ENCODE measurements around the gene MAST2. TPM values are rescaled to one million over a fixed set of nuclear protein-coding genes. Genes with fewer than 3 reads are reported as not detected.

MAST2 gene
- total RNA-seq, 2 experiments from 2014 or later = 25.7 to 27.9 TPM

DNA sequence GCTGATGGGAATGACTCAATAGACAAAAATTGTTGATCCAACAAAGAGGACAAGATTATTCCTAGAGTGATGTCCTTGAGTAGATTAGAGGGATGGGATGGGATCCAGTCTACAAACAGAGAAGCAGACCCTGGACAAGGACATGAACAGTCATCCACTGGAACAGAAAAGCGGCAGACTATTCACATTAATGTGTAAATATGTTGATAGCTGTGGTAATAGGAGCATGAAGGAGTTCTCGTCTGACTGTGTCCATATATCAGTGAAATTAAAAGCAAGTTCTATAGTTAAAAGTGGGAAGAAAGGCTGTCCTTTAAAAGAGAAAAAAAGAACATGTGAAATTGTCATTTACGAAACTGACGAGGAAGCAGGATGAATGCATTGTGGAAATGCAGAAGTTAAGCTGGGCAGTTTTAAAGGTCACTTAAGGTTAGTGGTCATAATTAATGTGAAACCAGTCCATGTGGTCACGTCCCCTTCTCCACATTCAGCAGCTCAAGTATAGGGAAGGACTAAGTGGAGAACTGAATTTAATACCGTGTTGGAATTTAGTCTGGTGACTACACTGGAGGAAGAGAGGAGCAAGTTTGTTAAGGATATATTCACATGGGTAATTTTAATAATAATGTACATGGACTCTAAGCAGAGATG is 266.9 kb downstream of the MAST2 start:
- no peaks in the 10 kb centered on the region for H3K27me3 Mint-ChIP-seq (ENCODE audit: low read depth)
- H3K4me1 Mint-ChIP-seq (ENCODE audit: low read depth) = peaks cover 3% of the 10 kb centered on the region
- ChIA-PET POLR2A (no interaction called here), CTCF (no interaction called here)
- no peak for DNase-seq
- no peak overlapping the region for H3K27ac Mint-ChIP-seq
- H3K36me3 Mint-ChIP-seq (ENCODE audit: low read depth) = peaks cover 3% of the 10 kb centered on the region
- no peak for ATAC-seq
- no peaks in the 10 kb centered on the region for H3K9me3 Mint-ChIP-seq (ENCODE audit: insufficient read depth)
- H3K4me3 Mint-ChIP-seq = no peak overlapping the region

DNA sequence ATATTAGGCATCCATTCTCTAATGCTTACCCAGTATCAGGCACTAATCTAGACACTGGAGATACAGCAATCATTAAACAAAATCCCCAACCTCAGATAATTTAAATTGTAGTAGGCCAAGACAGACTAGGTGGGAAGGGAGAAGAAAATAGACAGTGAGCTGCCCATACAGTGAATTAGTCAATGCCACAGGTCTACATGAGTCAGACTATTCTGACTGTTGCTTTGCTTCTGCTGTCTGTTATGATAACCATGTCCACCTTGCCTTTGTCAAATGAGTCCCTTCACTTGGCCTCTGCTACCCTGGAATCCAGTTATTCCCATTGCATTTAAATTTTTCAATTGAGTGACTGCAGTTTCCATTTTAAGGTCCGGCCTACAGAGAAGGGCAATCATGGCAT is 269.6 kb downstream of the MAST2 start:
- ChIA-PET POLR2A (no interaction called here), CTCF (interaction anchor here (1.0 kb wide), 1 partner anchor 12 kb away, joined by 3 read pairs; no protein-coding TSS in a partner anchor)
- no peak for ATAC-seq
- Mint-ChIP-seq H3K36me3 (ENCODE audit: low read depth) (no peaks in the 10 kb centered on the region), H3K27ac (no peak overlapping the region), H3K4me1 (ENCODE audit: low read depth) (no peaks in the 10 kb centered on the region), H3K4me3 (no peak overlapping the region), H3K9me3 (ENCODE audit: insufficient read depth) (no peaks in the 10 kb centered on the region), H3K27me3 (ENCODE audit: low read depth) (no peaks in the 10 kb centered on the region)
- no peak for DNase-seq

DNA sequence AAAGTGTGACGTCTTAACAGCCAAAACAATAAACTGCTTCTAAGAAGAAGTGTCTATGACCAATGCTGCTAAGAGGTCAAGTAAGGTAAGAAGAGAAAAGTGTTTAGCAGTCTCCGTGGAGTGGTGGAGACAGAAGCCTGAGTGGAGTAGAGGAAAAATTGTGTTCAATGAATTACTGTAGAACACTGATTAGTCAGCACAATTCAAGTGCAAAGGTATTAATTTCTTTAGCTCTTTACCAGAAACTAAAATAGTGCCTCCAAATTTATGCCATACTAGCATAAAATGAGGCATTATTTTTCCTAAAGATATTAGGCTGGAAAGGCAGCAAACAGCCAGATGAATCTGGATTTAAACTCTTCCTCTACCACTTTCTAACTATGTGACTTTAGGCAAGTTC is 272.9 kb downstream of the MAST2 start:
- no peak overlapping the region for H3K27ac Mint-ChIP-seq
- no peak for ATAC-seq
- CTCF ChIA-PET = no interaction called here
- no peaks in the 10 kb centered on the region for H3K36me3 Mint-ChIP-seq (ENCODE audit: low read depth)
- no peaks in the 10 kb centered on the region for H3K9me3 Mint-ChIP-seq (ENCODE audit: insufficient read depth)
- POLR2A ChIA-PET = no interaction called here
- no peak for DNase-seq
- H3K4me3 Mint-ChIP-seq = no peak overlapping the region
- H3K27me3 Mint-ChIP-seq (ENCODE audit: low read depth) = no peaks in the 10 kb centered on the region
- no peaks in the 10 kb centered on the region for H3K4me1 Mint-ChIP-seq (ENCODE audit: low read depth)

DNA sequence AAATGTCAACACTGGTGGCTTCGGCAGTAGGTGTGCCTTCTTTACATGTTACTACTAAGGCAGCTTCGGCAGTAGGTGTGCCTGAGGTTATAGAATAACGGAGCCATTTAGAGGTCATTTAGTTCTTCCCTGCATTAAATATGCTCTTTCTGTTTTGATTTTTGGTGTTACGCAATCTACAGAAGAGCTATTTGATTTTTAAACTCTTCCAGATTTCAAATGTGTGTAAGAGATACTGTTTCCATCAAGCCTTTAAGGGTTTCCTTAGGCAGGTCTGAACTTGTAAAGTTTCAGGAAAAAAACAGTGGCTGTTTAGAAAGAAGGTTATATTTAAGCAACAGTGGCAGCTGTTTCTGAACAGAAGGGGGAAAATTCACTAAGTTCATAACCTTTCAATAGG is 274.2 kb downstream of the MAST2 start:
- Mint-ChIP-seq H3K27ac (no peak overlapping the region), H3K4me1 (ENCODE audit: low read depth) (no peaks in the 10 kb centered on the region), H3K9me3 (ENCODE audit: insufficient read depth) (no peaks in the 10 kb centered on the region), H3K36me3 (ENCODE audit: low read depth) (no peaks in the 10 kb centered on the region), H3K4me3 (no peak overlapping the region), H3K27me3 (ENCODE audit: low read depth) (peaks cover 4% of the 10 kb centered on the region)
- ATAC-seq = no peak
- POLR2A ChIA-PET = no interaction called here
- CTCF ChIA-PET = no interaction called here
- no peak for DNase-seq

DNA sequence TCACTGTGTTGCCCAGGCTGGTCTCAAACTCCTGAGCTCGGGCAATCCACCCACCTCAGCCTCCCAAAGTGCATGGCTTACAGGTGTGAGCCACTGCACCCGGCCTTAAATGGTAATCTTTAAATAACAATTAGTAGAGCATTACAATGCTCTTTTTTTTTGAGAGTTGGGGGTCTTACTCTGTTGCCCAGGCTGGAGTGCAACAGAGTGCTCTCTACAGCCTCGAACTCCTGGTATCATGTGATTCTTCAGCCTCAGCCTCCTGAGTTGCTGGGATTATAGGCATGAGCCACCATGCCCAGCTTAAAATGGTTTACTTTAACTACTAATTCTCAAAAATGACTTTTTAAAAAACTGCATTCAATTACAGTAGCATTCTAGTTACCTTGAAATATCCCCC is 276.8 kb downstream of the MAST2 start:
- ATAC-seq (no peak), DNase-seq (no peak)
- ChIA-PET CTCF (interaction anchor here (1.2 kb wide), 1 partner anchor 143 kb away, joined by 5 read pairs; no protein-coding TSS in a partner anchor), POLR2A (no interaction called here)
- Mint-ChIP-seq H3K36me3 (ENCODE audit: low read depth) (no peaks in the 10 kb centered on the region), H3K4me3 (no peak overlapping the region), H3K27me3 (ENCODE audit: low read depth) (peaks cover 6% of the 10 kb centered on the region), H3K27ac (no peak overlapping the region), H3K4me1 (ENCODE audit: low read depth) (no peaks in the 10 kb centered on the region), H3K9me3 (ENCODE audit: insufficient read depth) (no peaks in the 10 kb centered on the region)

DNA sequence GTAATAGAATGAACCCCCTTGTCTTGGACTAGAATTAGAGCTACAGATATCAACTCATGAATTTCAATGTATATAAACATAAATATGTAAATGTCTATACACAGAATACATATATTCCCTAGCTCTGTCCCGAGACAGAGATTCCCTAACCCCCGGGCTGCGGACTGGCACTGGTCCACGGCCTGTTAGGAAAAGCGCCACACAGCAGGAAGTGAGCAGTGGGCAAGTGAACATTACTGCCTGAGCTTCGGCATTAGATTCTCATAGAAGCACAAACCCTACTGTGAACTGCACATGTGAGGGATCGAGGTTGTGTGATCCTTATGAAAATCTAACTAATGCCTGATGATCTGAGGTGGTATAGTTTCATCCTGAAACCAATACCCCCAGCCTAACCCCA is 277.8 kb downstream of the MAST2 start:
- CTCF ChIA-PET = interaction anchor here (1.2 kb wide), 1 partner anchor 142 kb away, joined by 5 read pairs; no protein-coding TSS in a partner anchor
- H3K9me3 Mint-ChIP-seq (ENCODE audit: insufficient read depth) = no peaks in the 10 kb centered on the region

DNA sequence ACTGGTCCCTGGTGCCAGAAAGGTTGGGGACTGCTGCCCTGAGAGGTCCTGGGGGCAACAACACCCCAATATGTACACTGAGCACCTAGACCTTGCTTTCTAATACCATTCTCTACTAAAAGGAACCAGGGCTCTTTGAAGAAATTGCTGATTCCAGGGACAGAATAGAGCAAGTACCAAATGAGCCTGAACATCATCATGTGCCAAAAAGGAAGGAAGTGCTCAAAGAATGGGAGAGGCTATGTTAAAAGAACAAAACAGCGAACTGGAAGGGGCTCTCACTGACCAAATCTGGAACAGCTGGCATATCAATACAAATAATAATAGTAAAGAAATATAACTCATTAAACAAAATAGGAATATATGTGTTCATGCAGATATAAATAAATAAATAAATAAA is 278.2 kb downstream of the MAST2 start:
- H3K4me3 Mint-ChIP-seq = no peak overlapping the region
- ATAC-seq = no peak
- no peaks in the 10 kb centered on the region for H3K9me3 Mint-ChIP-seq (ENCODE audit: insufficient read depth)
- no peaks in the 10 kb centered on the region for H3K36me3 Mint-ChIP-seq (ENCODE audit: low read depth)
- ChIA-PET POLR2A (no interaction called here), CTCF (no interaction called here)
- no peak overlapping the region for H3K27ac Mint-ChIP-seq
- no peaks in the 10 kb centered on the region for H3K4me1 Mint-ChIP-seq (ENCODE audit: low read depth)
- no peak for DNase-seq
- H3K27me3 Mint-ChIP-seq (ENCODE audit: low read depth) = peaks cover 6% of the 10 kb centered on the region

More for the DNA sequence above, 277.8 kb downstream of the MAST2 start:
- Mint-ChIP-seq H3K27ac (no peak overlapping the region), H3K36me3 (ENCODE audit: low read depth) (no peaks in the 10 kb centered on the region), H3K4me3 (no peak overlapping the region), H3K4me1 (ENCODE audit: low read depth) (no peaks in the 10 kb centered on the region), H3K27me3 (ENCODE audit: low read depth) (peaks cover 6% of the 10 kb centered on the region)
- POLR2A ChIA-PET = no interaction called here
- no peak for DNase-seq
- ATAC-seq = no peak

DNA sequence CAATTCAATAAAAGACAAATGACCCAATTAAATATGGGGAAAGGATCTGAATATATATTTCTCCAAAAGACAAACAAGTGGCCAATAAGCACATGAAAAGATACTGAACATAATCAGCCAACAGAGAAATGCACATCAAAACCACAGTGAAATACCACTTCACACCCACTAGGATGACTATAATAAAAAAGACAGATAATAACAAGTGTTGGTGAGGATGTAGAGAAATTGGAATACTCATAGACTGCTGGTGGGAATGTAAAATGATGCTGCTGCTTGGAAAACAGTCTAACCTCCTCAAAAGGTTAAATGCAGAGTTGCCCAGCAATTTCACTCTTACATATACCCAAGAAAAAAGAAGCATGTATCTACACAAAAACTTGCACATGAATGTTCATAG is 280.2 kb downstream of the MAST2 start:
- H3K9me3 Mint-ChIP-seq (ENCODE audit: insufficient read depth) = no peaks in the 10 kb centered on the region
- POLR2A ChIA-PET = no interaction called here
- CTCF ChIA-PET = no interaction called here

DNA sequence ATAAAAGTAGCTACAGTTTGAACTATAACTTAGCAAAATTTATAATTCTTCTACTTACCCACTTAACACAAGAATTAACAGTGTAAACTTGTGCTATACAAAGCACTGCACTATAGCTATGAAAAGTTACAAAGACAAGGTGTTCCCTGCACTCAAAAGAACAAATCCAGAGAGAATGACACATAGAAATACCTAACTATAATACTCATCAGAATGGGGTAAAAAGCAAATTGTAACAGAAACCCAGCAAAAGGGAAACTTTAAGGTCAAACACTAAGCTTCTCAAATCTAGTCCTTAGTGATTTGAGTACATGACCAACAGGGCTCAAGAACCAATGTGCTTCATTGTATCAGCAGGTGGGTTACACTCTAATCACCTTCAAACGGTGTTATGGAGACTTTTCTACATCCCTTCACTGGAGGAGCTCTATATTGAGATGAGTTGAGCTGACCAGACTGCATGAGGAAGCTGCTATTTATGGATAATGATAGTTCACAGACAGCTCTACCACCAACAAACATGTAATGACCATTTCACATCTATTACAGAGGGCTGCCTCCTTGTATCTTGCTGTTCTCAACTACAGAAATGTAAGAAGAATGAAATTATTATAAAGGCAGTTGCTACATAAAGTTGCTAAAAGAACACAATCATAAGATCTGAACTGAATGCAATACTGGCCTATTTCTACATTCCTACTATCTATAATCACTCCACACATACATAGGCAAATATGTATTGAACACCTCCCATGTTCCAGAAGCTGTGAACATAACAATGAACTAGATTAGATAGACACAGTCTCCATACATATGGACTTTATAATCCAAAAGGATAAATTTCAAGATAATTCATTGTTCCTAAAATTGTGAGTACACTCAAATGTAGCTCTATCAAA is 281.4 kb downstream of the MAST2 start:
- ATAC-seq (no peak), DNase-seq (no peak)
- no peak overlapping the region for H3K27ac Mint-ChIP-seq
- POLR2A ChIA-PET = interaction anchor here (0.6 kb wide), 1 partner anchor 47 kb away, joined by 4 read pairs; no protein-coding TSS in a partner anchor
- CTCF ChIA-PET = interaction anchor here (0.8 to 1.1 kb wide), 2 partner anchors 12 to 20 kb away, joined by 3 read pairs; no protein-coding TSS in a partner anchor
- no peaks in the 10 kb centered on the region for H3K4me1 Mint-ChIP-seq (ENCODE audit: low read depth)
- no peaks in the 10 kb centered on the region for H3K9me3 Mint-ChIP-seq (ENCODE audit: insufficient read depth)
- no peak overlapping the region for H3K4me3 Mint-ChIP-seq
- no peaks in the 10 kb centered on the region for H3K36me3 Mint-ChIP-seq (ENCODE audit: low read depth)
- peaks cover 6% of the 10 kb centered on the region for H3K27me3 Mint-ChIP-seq (ENCODE audit: low read depth)

More for the DNA sequence above, 280.2 kb downstream of the MAST2 start:
- no peaks in the 10 kb centered on the region for H3K4me1 Mint-ChIP-seq (ENCODE audit: low read depth)
- no peaks in the 10 kb centered on the region for H3K36me3 Mint-ChIP-seq (ENCODE audit: low read depth)
- ATAC-seq (no peak), DNase-seq (no peak)
- no peak overlapping the region for H3K4me3 Mint-ChIP-seq
- H3K27me3 Mint-ChIP-seq (ENCODE audit: low read depth) = peaks cover 6% of the 10 kb centered on the region
- H3K27ac Mint-ChIP-seq = no peak overlapping the region

Other genes starting within 250 kb of the MAST2 start
- gene NASP, start 219.6 kb upstream of the MAST2 start, total RNA-seq = 100 to 1,000 TPM; 230 to 233 TPM
- gene CCDC17, start 179.6 kb upstream of the MAST2 start, total RNA-seq = 1 to 10 TPM; 2.5 to 2.6 TPM
- gene GPBP1L1, start 117.1 kb upstream of the MAST2 start, total RNA-seq = 100 to 1,000 TPM; 103 to 105 TPM
- gene TMEM69, start 115.4 kb upstream of the MAST2 start, total RNA-seq = 10 to 100 TPM; 19.5 to 19.6 TPM
- gene IPP, start 53.0 kb upstream of the MAST2 start, total RNA-seq = 10 to 100 TPM in 1 of 2 experiments, 1 to 10 TPM in 1; 9.2 to 10.4 TPM